HG03378 (cell line): ENCODE measurements around the gene MIER2.
"Not testable (repeated sequence)": the region's sequence is repeated elsewhere in the genome, so short reads cannot be mapped to it uniquely, and the experiment has no call there.

Experiments used
- ATAC-seq: cut with Tn5 transposase; IDR thresholded peaks from one replicate; pipeline ENCODE4 v1.9.1; 2021; ENCODE audit warnings: mild to moderate bottlenecking, moderate library complexity; ENCODE audit not compliant: unreplicated experiment

The MIER2 gene

GRCh38 chr19:291006-291521, 53.5 kb downstream of the MIER2 start, which contains the start of gene PLPP2:
Gene PLPP2 (minus strand): TSS chr19:291403. CDS start chr19:291336, 67 bp downstream.
- no peak for ATAC-seq

- no peak for ATAC-seq
Measured at GRCh38 chr19:290372-291005, 54.1 kb downstream of the MIER2 start.

DNA sequence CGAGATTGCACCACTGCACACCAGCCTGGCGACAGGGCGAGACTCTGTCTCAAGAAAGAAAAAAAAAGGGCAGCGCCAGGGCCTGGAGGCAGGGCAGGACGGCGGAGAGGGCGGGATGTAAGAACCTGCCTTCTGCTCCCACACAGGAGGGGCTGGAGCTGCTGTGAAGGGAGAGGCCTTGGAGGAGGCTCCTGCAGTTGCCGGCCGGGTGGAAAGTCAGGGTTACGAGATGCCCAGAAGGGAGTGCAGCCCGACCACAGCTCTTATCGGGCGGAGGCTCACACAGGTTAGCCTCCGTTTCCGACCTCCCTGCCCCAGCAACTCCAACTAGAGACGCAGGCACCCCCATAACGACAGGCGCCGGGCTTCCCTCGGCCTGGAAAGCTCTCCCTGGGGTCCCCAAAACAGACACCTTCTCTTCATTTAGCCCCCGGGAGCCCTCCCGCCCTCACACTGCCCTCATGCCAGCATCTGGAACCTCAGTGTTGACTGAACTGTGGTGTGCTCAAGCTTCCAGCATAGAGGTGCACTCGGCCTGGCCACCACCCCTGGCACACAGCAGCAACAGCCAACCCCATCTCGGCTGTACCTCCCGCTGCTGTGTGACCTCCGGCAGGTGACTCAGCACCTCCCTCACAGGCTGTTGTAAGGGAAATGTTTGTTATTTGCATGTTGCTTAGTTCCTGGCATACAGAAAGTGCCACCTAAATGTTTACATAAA, 54.8 kb downstream of the MIER2 start:
- no peak for ATAC-seq

- ATAC-seq = no peak
Measured at GRCh38 chr19:288911-289310, 55.7 kb downstream of the MIER2 start.

- ATAC-seq = no peak
Measured at GRCh38 chr19:287381-287871, 57.2 kb downstream of the MIER2 start.

- ATAC-seq = no peak
Measured at GRCh38 chr19:283395-283794, 61.2 kb downstream of the MIER2 start.

- ATAC-seq = no peak
Measured at GRCh38 chr19:282501-282900, 62.1 kb downstream of the MIER2 start.

DNA sequence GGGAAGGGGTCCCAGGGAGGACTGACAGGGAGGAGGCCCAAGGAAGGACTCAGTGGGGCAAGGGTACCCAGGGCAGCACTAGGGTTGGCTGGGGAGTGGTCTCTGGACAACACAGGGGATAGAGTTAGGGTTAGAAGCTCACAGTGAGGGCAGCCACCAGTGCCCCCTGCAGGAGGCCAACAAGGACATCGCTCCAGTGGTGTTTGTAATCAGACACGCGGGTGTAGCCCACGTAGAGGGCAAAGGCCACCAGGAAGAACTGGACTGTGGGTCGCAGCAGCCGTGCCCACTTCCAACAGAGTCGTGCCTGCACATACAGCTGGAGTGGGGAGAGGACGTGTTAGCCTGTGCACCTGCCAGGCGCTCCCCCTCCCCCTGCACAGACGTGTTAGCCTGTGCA, 62.6 kb downstream of the MIER2 start:
- ATAC-seq = no peak

DNA sequence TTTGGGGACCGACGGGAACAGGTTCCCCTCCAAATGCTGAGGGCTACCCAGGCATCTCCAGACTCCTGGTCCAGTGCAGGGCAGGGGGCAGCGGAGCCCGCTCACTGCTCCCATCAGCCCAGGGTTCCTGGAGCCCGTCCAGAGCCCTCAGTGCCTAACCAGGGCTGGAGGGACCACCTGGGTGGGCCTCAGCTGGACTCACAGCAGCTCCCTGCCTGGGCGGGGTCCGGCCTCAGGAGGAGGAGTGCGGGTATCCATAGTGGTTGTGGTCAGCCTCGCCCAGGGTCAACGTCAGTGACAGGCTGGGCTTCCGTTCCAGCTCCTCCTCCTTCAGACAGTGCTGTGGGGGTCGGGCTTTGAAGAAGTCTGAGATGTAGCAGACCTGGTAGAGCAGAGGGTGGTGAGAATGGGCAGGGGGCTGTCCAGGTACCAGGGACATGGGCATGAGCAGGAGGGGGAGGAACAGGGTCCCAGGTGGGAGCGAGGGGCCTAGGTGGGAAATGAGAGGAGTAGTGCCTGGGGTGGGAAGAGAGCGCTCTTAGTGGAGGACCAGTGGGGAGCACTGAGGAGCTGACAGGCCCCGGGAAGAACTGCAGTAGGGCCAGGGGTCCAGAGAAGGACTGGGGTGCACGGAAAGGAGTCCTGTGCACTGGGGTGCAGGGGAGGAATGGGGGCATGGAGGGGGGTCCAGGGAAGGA, 63.3 kb downstream of the MIER2 start:
- no peak for ATAC-seq

DNA sequence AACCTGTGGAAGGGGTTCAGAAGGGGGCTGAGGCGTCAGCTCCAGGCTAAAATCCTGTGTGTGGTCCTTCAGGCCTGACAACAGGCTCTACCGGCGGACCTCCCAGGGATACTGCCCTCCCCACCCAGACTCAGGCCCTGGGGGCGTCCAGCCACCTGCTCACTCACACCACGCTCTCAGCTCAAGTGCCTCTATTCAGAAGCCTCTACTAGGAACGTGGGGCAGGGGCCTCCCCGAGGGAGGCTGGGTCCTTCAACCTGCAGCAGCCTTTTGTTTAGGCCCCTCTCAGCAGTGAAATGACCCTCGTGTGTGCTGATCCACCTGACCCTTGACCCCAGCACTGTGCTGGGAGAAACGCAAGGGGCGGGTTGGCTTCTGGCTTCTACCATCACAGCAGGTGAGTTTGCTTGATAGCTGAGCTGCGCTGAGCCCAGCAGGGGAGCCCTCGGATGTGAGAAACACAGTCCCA, 64.0 kb downstream of the MIER2 start:
- no peak for ATAC-seq

GRCh38 chr19:279656-280055, 64.9 kb downstream of the MIER2 start:
- ATAC-seq = no peak

- no peak for ATAC-seq
Measured at GRCh38 chr19:279231-279630, 65.4 kb downstream of the MIER2 start.

DNA sequence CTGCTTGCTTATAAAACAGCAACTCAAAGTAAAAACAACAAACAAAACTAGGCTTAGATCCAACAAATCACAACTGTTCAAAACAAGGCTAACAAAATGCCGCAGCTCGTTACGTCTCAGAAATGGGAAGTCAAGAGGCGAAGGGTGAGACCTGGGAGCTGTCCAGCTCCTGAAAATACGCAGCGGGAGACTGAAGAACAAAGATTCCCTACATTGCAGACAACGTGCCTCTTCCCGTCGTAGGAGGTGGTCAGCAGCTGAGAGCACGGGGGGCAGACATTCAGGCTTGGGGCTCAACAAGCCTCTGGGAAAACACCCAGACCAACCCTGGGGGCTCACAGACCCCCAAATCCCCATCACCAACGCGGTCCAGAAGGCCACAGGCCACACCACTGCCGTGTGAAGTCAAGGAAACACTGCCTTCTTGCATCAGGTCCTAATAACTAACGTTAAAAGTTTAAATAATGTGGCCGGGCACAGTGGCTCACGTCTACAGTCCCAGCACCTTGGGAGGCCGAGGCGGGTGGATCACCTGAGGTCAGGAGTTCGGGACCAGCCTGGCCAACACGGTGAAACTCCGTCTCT, 66.9 kb downstream of the MIER2 start:
- no peak for ATAC-seq

GRCh38 chr19:277131-277530, 67.5 kb downstream of the MIER2 start:
- no peak for ATAC-seq

GRCh38 chr19:275958-276646, 68.5 kb downstream of the MIER2 start:
- no peak for ATAC-seq

DNA sequence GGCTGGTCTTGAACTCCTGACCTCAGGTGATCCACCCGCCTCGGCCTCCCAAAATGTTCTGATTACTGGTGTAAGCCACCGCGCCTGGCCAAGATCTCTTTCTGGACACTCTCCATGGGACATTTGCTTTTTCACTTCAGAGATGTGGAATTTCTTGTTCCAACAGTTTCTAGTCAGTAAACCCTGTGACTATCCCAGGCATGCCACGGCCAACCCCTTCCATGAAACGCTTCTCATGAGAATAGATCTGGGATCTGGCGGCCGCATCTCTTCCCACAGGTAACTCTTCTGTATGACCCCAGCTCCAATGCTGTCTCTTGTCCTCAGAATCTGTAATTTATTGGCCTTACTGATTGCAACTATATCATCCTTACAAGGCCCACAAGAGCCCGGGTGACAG, 69.6 kb downstream of the MIER2 start:
- no peak for ATAC-seq

DNA sequence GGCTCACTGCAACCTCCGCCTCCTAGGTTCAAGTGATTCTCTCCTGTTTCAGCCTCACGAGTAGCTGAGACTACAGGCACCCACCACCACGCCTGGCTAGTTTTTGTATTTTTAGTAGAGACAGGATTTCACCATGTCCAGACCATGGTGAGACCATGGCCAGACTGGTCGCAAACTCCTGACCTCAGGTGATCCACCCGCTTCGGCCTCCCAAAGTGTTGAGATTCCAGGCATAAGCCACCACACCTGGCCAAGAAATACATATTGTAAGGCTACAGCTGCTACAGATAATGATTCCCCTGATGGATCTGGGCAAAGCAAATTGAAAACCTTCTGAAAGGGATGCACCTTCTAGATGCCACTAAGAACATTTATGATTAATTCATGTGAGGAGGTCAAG, 71.2 kb downstream of the MIER2 start:
- ATAC-seq = no peak

DNA sequence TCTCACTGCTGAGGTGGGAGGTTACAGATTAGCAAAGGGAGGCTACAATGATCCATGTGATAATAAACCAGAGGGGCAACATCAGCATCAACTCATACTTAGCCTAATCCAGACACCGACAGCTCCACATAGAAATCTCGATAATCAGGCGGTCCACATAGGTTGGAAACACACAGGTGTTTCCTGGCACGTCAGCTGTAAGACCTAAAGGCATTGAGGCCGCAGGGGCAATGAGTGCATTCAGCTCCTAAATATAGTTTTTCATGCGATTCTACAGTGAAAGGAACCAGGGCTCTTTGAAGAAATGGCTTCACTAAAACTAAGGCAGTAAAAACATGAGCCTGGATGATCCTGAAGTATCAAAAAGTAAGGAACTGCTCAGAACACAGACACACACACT, 72.7 kb downstream of the MIER2 start:
- ATAC-seq = no peak

DNA sequence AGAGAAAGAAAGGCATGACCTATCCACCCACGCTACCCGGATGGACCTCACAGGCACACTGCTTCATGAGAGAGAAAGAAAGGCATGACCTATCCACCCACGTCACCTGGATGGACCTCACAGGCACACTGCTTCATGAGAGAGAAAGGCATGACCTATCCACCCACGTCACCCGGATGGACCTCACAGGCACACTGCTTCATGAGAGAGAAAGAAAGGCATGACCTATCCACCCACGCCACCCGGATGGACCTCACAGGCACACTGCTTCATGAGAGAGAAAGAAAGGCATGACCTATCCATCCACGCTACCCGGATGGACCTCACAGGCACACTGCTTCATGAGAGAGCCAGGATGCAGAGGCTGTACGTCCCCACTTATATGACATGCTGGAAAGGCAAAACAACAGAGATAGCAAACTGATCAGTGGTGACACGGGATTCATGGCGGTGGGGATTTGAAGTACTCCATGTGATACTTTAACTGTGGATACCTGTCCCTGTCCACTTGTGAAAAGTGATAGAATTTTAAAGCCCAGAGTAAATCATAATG, 73.8 kb downstream of the MIER2 start:
- ATAC-seq = not testable (repeated sequence)

- no peak for ATAC-seq
Measured at GRCh38 chr19:269241-269640, 75.4 kb downstream of the MIER2 start.
